Cardiac fibroblast (primary cell): Measurements from ENCODE around the gene ITGB1BP2.
"Not testable (repeated sequence)": the region's sequence is repeated elsewhere in the genome, so short reads cannot be mapped to it uniquely, and the experiment has no call there.

Experiments
- DNase-seq, 2 donors: peaks; one replicate each; pipeline versions ENCODE4 v3.0.0 to v3.0.0-alpha.2; 2010; ENCODE audit warnings: low read depth in 2 of 2
- H3K4me3 ChIP-seq, 2 donors: replicated peaks in 1 of 2; 1 replicate in 1 of 2; 2 replicates in 1 of 2; pipeline ENCODE4 v1.5.1; 2011; ENCODE audit warnings: low read depth in 2 of 2, low read length in 2 of 2, mild to moderate bottlenecking in 2 of 2, moderate library complexity in 1 of 2
- CTCF ChIP-seq: IDR thresholded peaks from one replicate; pipeline ENCODE4 v1.5.1; 2011; ENCODE audit warnings: low read depth, mild to moderate bottlenecking, low read length, inconsistent platforms

The ITGB1BP2 gene

GRCh38 chrX:71269801-71270395, 31.7 kb upstream of the ITGB1BP2 start:
- TF ChIP-seq CTCF, result no peak
- no peak overlapping the region for H3K4me3 ChIP-seq
- no peak for DNase-seq

- not testable (repeated sequence) for H3K4me3 ChIP-seq
Measured at GRCh38 chrX:71272313-71272712, 29.2 kb upstream of the ITGB1BP2 start.

GRCh38 chrX:71281300-71281699, 20.2 kb upstream of the ITGB1BP2 start:
- H3K4me3 ChIP-seq, DNase-seq: not testable (repeated sequence)

More at GRCh38 chrX:71272313-71272712, 29.2 kb upstream of the ITGB1BP2 start:
- DNase-seq, result not testable (repeated sequence)

GRCh38 chrX:71282514-71283402, 18.8 kb upstream of the ITGB1BP2 start:
- no peak for TF ChIP-seq CTCF
- H3K4me3 ChIP-seq, result peak overlapping the region; percentile 32 to 51
- peak; percentile 51 to 68 for DNase-seq

DNA sequence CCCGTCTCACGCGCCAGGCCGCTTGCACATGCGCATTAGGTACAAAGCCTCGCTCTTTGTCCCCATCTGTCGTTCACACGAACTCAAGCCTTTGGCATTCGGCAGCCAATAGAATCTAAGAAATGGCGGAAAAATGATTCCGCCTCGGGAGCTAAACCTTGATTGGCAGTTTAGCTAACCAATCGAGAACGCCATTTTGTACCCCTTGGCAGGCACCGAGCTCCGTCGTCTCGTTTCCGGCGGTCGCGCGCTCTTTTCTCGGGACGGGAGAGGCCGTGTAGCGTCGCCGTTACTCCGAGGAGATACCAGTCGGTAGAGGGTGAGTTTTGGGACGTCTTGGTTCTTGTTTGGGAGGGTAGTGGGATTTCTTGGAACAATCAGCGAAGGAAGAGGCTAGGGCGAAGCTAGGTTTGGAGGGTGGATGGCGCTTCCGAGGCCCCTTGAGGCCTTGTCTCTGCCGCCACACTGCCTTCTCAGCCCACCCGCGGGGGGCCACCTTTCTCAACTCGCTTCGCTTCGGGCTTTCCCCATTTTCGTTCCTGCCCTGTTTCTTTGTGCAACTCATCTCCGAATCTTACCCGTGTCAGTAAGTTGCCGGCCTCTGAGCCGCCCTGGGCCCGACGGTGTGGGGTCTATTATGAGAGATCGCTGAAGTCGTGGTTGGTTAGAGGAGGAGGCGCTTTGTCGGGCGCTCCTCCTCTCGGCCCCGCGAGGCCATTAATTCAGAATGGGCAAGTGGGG, 18.0 kb upstream of the ITGB1BP2 start, which contains the start of gene NONO:
TSS of gene NONO (plus strand) at position 233 of the 741 bp plus-strand sequence. CDS start 7,003 bp downstream, outside the sequence.
- TF ChIP-seq CTCF, result no peak
- DNase-seq, result peak; percentile 99

DNA sequence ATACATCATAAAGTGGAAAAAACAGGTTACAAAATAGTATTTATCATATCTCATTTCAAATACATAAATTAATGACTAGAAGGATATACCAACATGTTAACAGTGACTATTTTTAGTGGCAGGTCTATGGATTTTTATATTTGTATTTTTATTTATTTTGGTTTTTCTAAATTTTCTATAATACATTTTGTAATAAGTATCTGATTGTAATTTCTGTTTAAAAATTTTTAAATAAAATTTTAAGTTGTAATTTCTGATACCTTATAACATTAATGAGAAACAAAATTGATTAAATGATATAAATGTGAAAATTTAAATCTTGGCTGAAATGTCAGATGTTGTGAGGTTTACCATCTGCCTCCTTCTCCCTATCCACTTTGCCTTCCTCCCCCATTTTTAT, 15.6 kb upstream of the ITGB1BP2 start:
- H3K4me3 ChIP-seq, result peak overlapping the region in 1 of 2 donors; percentile 72
- no peak for DNase-seq
- no peak for TF ChIP-seq CTCF

More for the DNA sequence above, 18.0 kb upstream of the ITGB1BP2 start, which contains the start of gene NONO:
- H3K4me3 ChIP-seq, result peak within 1 kb of the TSS; percentile 63 to 72

- peak; percentile 32 to 36 for DNase-seq
- no peak for TF ChIP-seq CTCF
- no peak overlapping the region for H3K4me3 ChIP-seq
Measured at GRCh38 chrX:71291381-71291780, 10.2 kb upstream of the ITGB1BP2 start.
